GM18517 (cell line): Measurements from ENCODE around the gene MDH1.
"Not testable (repeated sequence)": the region's sequence is repeated elsewhere in the genome, so short reads cannot be mapped to it uniquely, and the experiment has no call there.

Experiments used
- ATAC-seq: cut with Tn5 transposase; IDR thresholded peaks from one replicate; pipeline ENCODE4 v1.9.1; 2021; ENCODE audit warnings: mild to moderate bottlenecking, moderate library complexity; ENCODE audit not compliant: unreplicated experiment

Gene MDH1

GRCh38 chr2:63587814-63588384, 864 bp upstream of the MDH1 start:
- no peak for ATAC-seq

- ATAC-seq = no peak
Observed at GRCh38 chr2:63589148-63589958, 590 bp downstream of the MDH1 start.

GRCh38 chr2:63590626-63591408, 2.1 kb downstream of the MDH1 start:
- ATAC-seq = no peak

GRCh38 chr2:63591566-63592175, 2.9 kb downstream of the MDH1 start:
- ATAC-seq = no peak

GRCh38 chr2:63594660-63595059, 5.9 kb downstream of the MDH1 start:
- no peak for ATAC-seq

- ATAC-seq = no peak
Observed at GRCh38 chr2:63596401-63596883, 7.7 kb downstream of the MDH1 start.

GRCh38 chr2:63598981-63599380, 10.2 kb downstream of the MDH1 start:
- no peak for ATAC-seq

- ATAC-seq = no peak
Observed at GRCh38 chr2:63600881-63601460, 12.2 kb downstream of the MDH1 start.

GRCh38 chr2:63604666-63605065, 15.9 kb downstream of the MDH1 start:
- ATAC-seq = no peak

GRCh38 chr2:63608865-63609264, 20.1 kb downstream of the MDH1 start:
- ATAC-seq = not testable (repeated sequence)

- no peak for ATAC-seq
Observed at GRCh38 chr2:63610525-63610924, 21.8 kb downstream of the MDH1 start.

- no peak for ATAC-seq
Observed at GRCh38 chr2:63613391-63613901, 24.7 kb downstream of the MDH1 start.

GRCh38 chr2:63614448-63614968, 25.7 kb downstream of the MDH1 start:
- no peak for ATAC-seq

GRCh38 chr2:63614983-63615945, 26.5 kb downstream of the MDH1 start:
- ATAC-seq = no peak

GRCh38 chr2:63617366-63617765, 28.6 kb downstream of the MDH1 start:
- no peak for ATAC-seq

GRCh38 chr2:63619328-63619727, 30.6 kb downstream of the MDH1 start:
- ATAC-seq = no peak

- no peak for ATAC-seq
Observed at GRCh38 chr2:63622751-63623150, 34.0 kb downstream of the MDH1 start.

GRCh38 chr2:63623763-63624162, 35.0 kb downstream of the MDH1 start:
- not testable (repeated sequence) for ATAC-seq

- ATAC-seq = no peak
Observed at GRCh38 chr2:63627866-63628265, 39.1 kb downstream of the MDH1 start.
